ENCODE data around the gene CLASP2. TPM values are rescaled to one million over a fixed set of nuclear protein-coding genes. Genes with fewer than 3 reads are reported as not detected.
A peak's percentile ranks its signal among the peaks of the same experiment; 100 is the strongest.

The CLASP2 gene
- total RNA-seq, 1 donor from 2014 or later: 65.0 TPM

DNA sequence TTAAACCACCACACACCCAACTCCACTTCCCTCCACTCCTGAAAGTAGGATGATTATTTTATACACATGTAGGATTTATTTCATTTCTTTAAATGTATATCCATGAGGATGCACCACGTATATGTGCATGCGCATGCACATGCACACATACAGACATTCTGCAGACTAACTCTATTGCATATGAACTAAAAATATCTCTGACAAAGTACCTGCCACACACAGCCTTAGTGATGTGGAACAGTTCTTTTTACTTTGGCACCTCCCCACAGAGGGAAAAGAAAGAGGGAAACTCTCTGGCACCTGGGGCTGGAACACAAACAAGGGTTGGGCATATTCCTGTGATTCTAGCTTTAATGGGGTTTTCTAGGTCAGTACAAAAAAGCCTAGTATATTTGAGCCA is 138.2 kb downstream of the CLASP2 start:
- Mint-ChIP-seq H3K36me3 (ENCODE audit: low read depth, unreplicated experiment) (peaks cover 7% of the 10 kb centered on the region), H3K4me3 (ENCODE audit: unreplicated experiment) (no peak overlapping the region), H3K4me1 (ENCODE audit: low read depth, unreplicated experiment) (peaks cover 6% of the 10 kb centered on the region), H3K9me3 (ENCODE audit: unreplicated experiment) (no peaks in the 10 kb centered on the region), H3K27me3 (ENCODE audit: low read depth, unreplicated experiment) (no peaks in the 10 kb centered on the region), H3K27ac (ENCODE audit: unreplicated experiment) (no peak overlapping the region)
- Histone ChIP-seq H3K36me3 (ENCODE audit: insufficient read depth, low read length) (no peaks in the 10 kb centered on the region), H4K20me1 (ENCODE audit: insufficient read depth, low read length) (no peaks in the 10 kb centered on the region), H3K4me3 (ENCODE audit: insufficient read depth, low read depth, low read length) (no peak overlapping the region), H2AFZ (ENCODE audit: low read depth, low read length) (no peak overlapping the region), H3K9ac (ENCODE audit: low read length) (no peak overlapping the region), H3K79me2 (ENCODE audit: insufficient read depth, low read length) (no peaks in the 10 kb centered on the region), H3K27ac (ENCODE audit: low read depth, low read length) (no peak overlapping the region), H3K27me3 (ENCODE audit: insufficient read depth, low read length) (no peaks in the 10 kb centered on the region), H3K4me2 (ENCODE audit: low read length) (no peak overlapping the region), H3K4me1 (ENCODE audit: insufficient read depth, low read length) (peaks cover 2% of the 10 kb centered on the region), H3K9me3 (ENCODE audit: insufficient read depth, low read depth, low read length) (no peaks in the 10 kb centered on the region)
- TF ChIP-seq CTCF (IDR thresholded peaks at IDR 0.05; ENCODE audit: insufficient read depth, low read depth, low read length) (no peak), EZH2 (IDR thresholded peaks at IDR 0.05; ENCODE audit: insufficient read depth, low read length) (no peak)
- FAIRE-seq (peak; percentile 9), DNase-seq (ENCODE audit: low read depth) (no peak)

GRCh38 chr3:33579178-33579510 is 138.9 kb downstream of the CLASP2 start:
- H3K36me3 Mint-ChIP-seq (ENCODE audit: low read depth, unreplicated experiment): peaks cover 7% of the 10 kb centered on the region
- peaks cover 6% of the 10 kb centered on the region for H3K4me1 Mint-ChIP-seq (ENCODE audit: low read depth, unreplicated experiment)
- Histone ChIP-seq H3K4me3 (ENCODE audit: insufficient read depth, low read depth, low read length) (no peak overlapping the region), H3K4me1 (ENCODE audit: insufficient read depth, low read length) (peaks cover 2% of the 10 kb centered on the region), H3K27me3 (ENCODE audit: insufficient read depth, low read length) (no peaks in the 10 kb centered on the region), H3K36me3 (ENCODE audit: insufficient read depth, low read length) (no peaks in the 10 kb centered on the region), H2AFZ (ENCODE audit: low read depth, low read length) (no peak overlapping the region), H3K79me2 (ENCODE audit: insufficient read depth, low read length) (no peaks in the 10 kb centered on the region), H3K4me2 (ENCODE audit: low read length) (no peak overlapping the region), H3K9me3 (ENCODE audit: insufficient read depth, low read depth, low read length) (no peaks in the 10 kb centered on the region), H4K20me1 (ENCODE audit: insufficient read depth, low read length) (no peaks in the 10 kb centered on the region), H3K9ac (ENCODE audit: low read length) (no peak overlapping the region), H3K27ac (ENCODE audit: low read depth, low read length) (peak overlapping the region; percentile 13)
- no peak overlapping the region for H3K4me3 Mint-ChIP-seq (ENCODE audit: unreplicated experiment)
- FAIRE-seq: no peak
- no peaks in the 10 kb centered on the region for H3K9me3 Mint-ChIP-seq (ENCODE audit: unreplicated experiment)
- no peak overlapping the region for H3K27ac Mint-ChIP-seq (ENCODE audit: unreplicated experiment)
- DNase-seq (ENCODE audit: low read depth): no peak
- TF ChIP-seq EZH2 (IDR thresholded peaks at IDR 0.05; ENCODE audit: insufficient read depth, low read length) (no peak), CTCF (IDR thresholded peaks at IDR 0.05; ENCODE audit: insufficient read depth, low read depth, low read length) (no peak)
- no peaks in the 10 kb centered on the region for H3K27me3 Mint-ChIP-seq (ENCODE audit: low read depth, unreplicated experiment)

DNA sequence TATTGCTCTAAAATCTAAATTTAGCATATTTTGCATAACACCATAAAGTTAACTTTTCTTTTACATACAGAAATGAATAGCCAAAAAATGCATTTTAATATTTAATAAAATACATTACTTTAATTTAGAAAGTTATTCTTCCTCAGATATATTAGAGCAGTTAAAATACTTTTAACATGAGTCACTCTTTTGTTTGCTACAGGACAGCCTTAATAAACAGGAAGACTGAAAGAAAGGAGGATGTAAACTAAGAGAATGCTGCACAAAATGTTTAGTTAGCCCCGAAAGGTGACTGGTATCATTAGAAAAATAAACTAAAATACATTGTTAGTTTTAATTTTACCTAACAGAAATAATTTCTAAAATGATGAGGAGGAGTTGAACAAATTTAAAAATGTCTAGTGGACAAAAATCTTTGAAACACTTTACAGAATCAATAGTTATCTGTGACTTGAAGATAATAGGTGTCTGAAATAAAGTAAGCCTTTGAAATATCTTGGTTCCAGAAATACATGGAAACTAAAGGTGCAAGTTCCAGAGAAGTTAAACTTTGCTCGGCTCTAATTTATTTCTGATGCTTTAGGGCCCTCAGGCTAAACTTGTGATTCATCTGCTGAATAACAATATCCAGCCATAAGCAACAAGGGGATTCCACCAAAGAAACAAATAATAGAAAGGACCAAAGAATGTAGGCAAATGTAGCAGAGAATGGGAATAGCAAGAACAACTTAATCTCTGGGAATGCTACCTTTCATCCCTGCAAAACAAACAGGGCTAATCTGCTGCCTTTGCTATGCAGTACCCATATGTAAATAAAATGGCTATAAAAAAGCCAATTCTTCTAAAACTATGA is 139.5 kb downstream of the CLASP2 start:
- H3K4me2 ChIP-seq (ENCODE audit: low read length): no peak overlapping the region

More for the DNA sequence above, 139.5 kb downstream of the CLASP2 start:
- peak; percentile 39 for FAIRE-seq
- H2AFZ ChIP-seq (ENCODE audit: low read depth, low read length): no peak overlapping the region
- H3K4me3 ChIP-seq (ENCODE audit: insufficient read depth, low read depth, low read length): no peak overlapping the region
- no peak overlapping the region for H3K9ac ChIP-seq (ENCODE audit: low read length)
- TF ChIP-seq EZH2 (IDR thresholded peaks at IDR 0.05; ENCODE audit: insufficient read depth, low read length): no peak
- TF ChIP-seq CTCF (IDR thresholded peaks at IDR 0.05; ENCODE audit: insufficient read depth, low read depth, low read length): no peak
- H3K4me1 Mint-ChIP-seq (ENCODE audit: low read depth, unreplicated experiment): peaks cover 6% of the 10 kb centered on the region
- H3K9me3 ChIP-seq (ENCODE audit: insufficient read depth, low read depth, low read length): no peaks in the 10 kb centered on the region
- H3K36me3 ChIP-seq (ENCODE audit: insufficient read depth, low read length): no peaks in the 10 kb centered on the region
- H4K20me1 ChIP-seq (ENCODE audit: insufficient read depth, low read length): no peaks in the 10 kb centered on the region
- H3K9me3 Mint-ChIP-seq (ENCODE audit: unreplicated experiment): no peaks in the 10 kb centered on the region
- H3K4me1 ChIP-seq (ENCODE audit: insufficient read depth, low read length): peaks cover 2% of the 10 kb centered on the region
- no peaks in the 10 kb centered on the region for H3K27me3 Mint-ChIP-seq (ENCODE audit: low read depth, unreplicated experiment)
- H3K27ac ChIP-seq (ENCODE audit: low read depth, low read length): peak overlapping the region; percentile 13
- H3K36me3 Mint-ChIP-seq (ENCODE audit: low read depth, unreplicated experiment): peaks cover 7% of the 10 kb centered on the region
- no peaks in the 10 kb centered on the region for H3K79me2 ChIP-seq (ENCODE audit: insufficient read depth, low read length)
- H3K27me3 ChIP-seq (ENCODE audit: insufficient read depth, low read length): no peaks in the 10 kb centered on the region
- peak overlapping the region; percentile 58 for H3K27ac Mint-ChIP-seq (ENCODE audit: unreplicated experiment)
- no peak overlapping the region for H3K4me3 Mint-ChIP-seq (ENCODE audit: unreplicated experiment)
- DNase-seq (ENCODE audit: low read depth): peak; percentile 14
